MM.1S (cell line): ENCODE measurements around the gene EIF4EBP2.

Experiments used
- DNase-seq: peaks from one replicate; pipeline ENCODE4 v3.0.0-alpha.2; 2015
- H2AFZ ChIP-seq: fragments of 300-600 bp; sonication (generic); 2 replicates; pipeline ENCODE4 v1.6.0; 2016; ENCODE audit warnings: antibody characterized with exemption, low read length
- H3F3A ChIP-seq: fragments of 300-600 bp; sonication (generic); 2 replicates; pipeline ENCODE4 v1.6.1; 2016; ENCODE audit warnings: mild to moderate bottlenecking, antibody characterized with exemption, low read length, moderate library complexity, mixed read lengths; ENCODE audit not compliant: insufficient read depth
- H3K27ac ChIP-seq: fragments of 300-600 bp; sonication (generic); 2 replicates; pipeline ENCODE4 v1.5.1; 2016; ENCODE audit warnings: mild to moderate bottlenecking, low read length
- H3K27me3 ChIP-seq: fragments of 300-600 bp; sonication (generic); replicated peaks from 2 replicates; pipeline ENCODE4 v1.6.0; 2016; ENCODE audit warnings: low read length; ENCODE audit not compliant: insufficient read depth
- H3K36me3 ChIP-seq: fragments of 300-600 bp; sonication (generic); replicated peaks from 2 replicates; pipeline ENCODE4 v1.6.1; 2016; ENCODE audit warnings: mild to moderate bottlenecking, low read length, mixed read lengths; ENCODE audit not compliant: insufficient read depth
- H3K4me1 ChIP-seq: fragments of 300-600 bp; sonication (generic); 2 replicates; pipeline ENCODE4 v1.6.1; 2016; ENCODE audit warnings: low read length, mixed read lengths
- H3K4me2 ChIP-seq: fragments of 300-600 bp; sonication (generic); 2 replicates; pipeline ENCODE4 v1.6.0; 2016; ENCODE audit warnings: low read depth, low read length
- H3K4me3 ChIP-seq: fragments of 300-600 bp; sonication (generic); 2 replicates; pipeline ENCODE4 v1.5.1; 2016; ENCODE audit warnings: low read length, mixed read lengths
- H3K79me2 ChIP-seq: fragments of 300-600 bp; sonication (generic); 2 replicates; pipeline ENCODE4 v1.6.1; 2016; ENCODE audit warnings: mixed run types, low read length, mixed read lengths
- H3K9ac ChIP-seq: fragments of 300-600 bp; sonication (generic); 2 replicates; pipeline ENCODE4 v1.6.1; 2016; ENCODE audit warnings: low read length, mixed read lengths
- H3K9me2 ChIP-seq: fragments of 300-600 bp; sonication (generic); replicated peaks from 2 replicates; pipeline ENCODE4 v1.6.1; 2016; ENCODE audit warnings: mild to moderate bottlenecking, low read length, mixed read lengths; ENCODE audit not compliant: insufficient read depth
- H3K9me3 ChIP-seq: fragments of 300-600 bp; sonication (generic); replicated peaks from 2 replicates; pipeline ENCODE4 v1.6.1; 2016; ENCODE audit warnings: mild to moderate bottlenecking, low read length, mixed read lengths; ENCODE audit not compliant: insufficient read depth
- H4K20me1 ChIP-seq: fragments of 300-600 bp; sonication (generic); 2 replicates; pipeline ENCODE4 v1.6.1; 2016; ENCODE audit warnings: mild to moderate bottlenecking, low read length, moderate library complexity, mixed read lengths; ENCODE audit not compliant: insufficient read depth
- CTCF ChIP-seq: fragments of 300-600 bp; sonication (generic); IDR thresholded peaks from 2 replicates; pipeline ENCODE4 v1.5.1; 2016; ENCODE audit warnings: antibody characterized with exemption, low read length, mixed read lengths
- EZH2 ChIP-seq: fragments of 300-600 bp; sonication (generic); optimal IDR thresholded peaks from 2 replicates; pipeline ENCODE3; 2017; ENCODE audit warnings: low read depth, mild to moderate bottlenecking, antibody characterized with exemption, low read length, mixed read lengths
- EZH2phosphoT487 ChIP-seq: fragments of 300-600 bp; sonication (generic); IDR thresholded peaks from 2 replicates; pipeline ENCODE4 v1.6.1; 2018; ENCODE audit warnings: antibody characterized with exemption, low read length

Gene EIF4EBP2

GRCh38 chr10:70368774-70369482 is 35.0 kb upstream of the EIF4EBP2 start:
- DNase-seq = no peak
- Histone ChIP-seq H3K9me2 (no peaks in the 10 kb centered on the region), H3K27ac (no peak overlapping the region), H3K4me3 (no peak overlapping the region), H3K27me3 (no peaks in the 10 kb centered on the region), H3K9me3 (no peaks in the 10 kb centered on the region), H4K20me1 (no peaks in the 10 kb centered on the region), H3K4me2 (no peak overlapping the region), H3F3A (no peaks in the 10 kb centered on the region), H3K4me1 (peaks cover 5% of the 10 kb centered on the region), H2AFZ (no peak overlapping the region), H3K79me2 (peaks cover 2% of the 10 kb centered on the region; the same call in 1 of the 2 replicates), H3K36me3 (no peaks in the 10 kb centered on the region), H3K9ac (no peak overlapping the region)
- TF ChIP-seq CTCF (no peak), EZH2phosphoT487 (no peak), EZH2 (no peak)

- Histone ChIP-seq H3K27ac (no peak overlapping the region), H3F3A (no peaks in the 10 kb centered on the region), H3K27me3 (no peaks in the 10 kb centered on the region), H3K9me3 (no peaks in the 10 kb centered on the region), H3K36me3 (no peaks in the 10 kb centered on the region), H2AFZ (no peak overlapping the region), H3K79me2 (no peaks in the 10 kb centered on the region), H3K4me3 (no peak overlapping the region), H3K9ac (no peak overlapping the region), H3K9me2 (no peaks in the 10 kb centered on the region), H3K4me1 (no peaks in the 10 kb centered on the region), H3K4me2 (no peak overlapping the region), H4K20me1 (no peaks in the 10 kb centered on the region)
- no peak for DNase-seq
- TF ChIP-seq EZH2phosphoT487 (no peak), CTCF (no peak), EZH2 (no peak)
Observed at GRCh38 chr10:70369498-70370018, 34.4 kb upstream of the EIF4EBP2 start.

GRCh38 chr10:70370766-70371165 is 33.2 kb upstream of the EIF4EBP2 start:
- Histone ChIP-seq H3K4me1 (no peaks in the 10 kb centered on the region), H2AFZ (no peak overlapping the region), H3K4me3 (no peak overlapping the region), H3K36me3 (no peaks in the 10 kb centered on the region), H3K9ac (no peak overlapping the region), H3K4me2 (no peak overlapping the region), H3K27me3 (no peaks in the 10 kb centered on the region), H4K20me1 (no peaks in the 10 kb centered on the region), H3K9me2 (no peaks in the 10 kb centered on the region), H3K79me2 (no peaks in the 10 kb centered on the region), H3K27ac (no peak overlapping the region), H3F3A (no peaks in the 10 kb centered on the region), H3K9me3 (no peaks in the 10 kb centered on the region)
- DNase-seq = no peak
- TF ChIP-seq EZH2phosphoT487 = no peak

GRCh38 chr10:70371846-70372245 is 32.1 kb upstream of the EIF4EBP2 start:
- no peaks in the 10 kb centered on the region for H3K27me3 ChIP-seq
- no peak overlapping the region for H3K4me2 ChIP-seq
- no peaks in the 10 kb centered on the region for H3K4me1 ChIP-seq
- TF ChIP-seq EZH2 (no peak), CTCF (no peak), EZH2phosphoT487 (no peak)
- H3K27ac ChIP-seq = no peak overlapping the region
- DNase-seq = no peak
- H2AFZ ChIP-seq = no peak overlapping the region
- no peak overlapping the region for H3K4me3 ChIP-seq
- H3F3A ChIP-seq = no peaks in the 10 kb centered on the region
- no peak overlapping the region for H3K9ac ChIP-seq
- no peaks in the 10 kb centered on the region for H3K36me3 ChIP-seq
- H3K79me2 ChIP-seq = no peaks in the 10 kb centered on the region
- no peaks in the 10 kb centered on the region for H4K20me1 ChIP-seq
- no peaks in the 10 kb centered on the region for H3K9me2 ChIP-seq
- no peaks in the 10 kb centered on the region for H3K9me3 ChIP-seq
